Tibial nerve (tissue), 4 donors: ENCODE measurements around the gene ZFAND2A.

Experiments
- EP300 ChIP-seq, 2 donors: sonication (generic); formaldehyde crosslinking; IDR thresholded peaks; one replicate each; pipeline ENCODE4 v1.6.1; 2017; ENCODE audit warnings: antibody characterized with exemption in 2 of 2, mild to moderate bottlenecking in 1 of 2
- POLR2A ChIP-seq, 2 donors: fragments of 450-650 bp; IDR thresholded peaks; one replicate each; pipeline ENCODE4 v1.6.1; 2017; ENCODE audit warnings: antibody characterized with exemption in 2 of 2, mild to moderate bottlenecking in 2 of 2, moderate library complexity in 2 of 2
- TF ChIP-seq, protein P1 (sequence below), 5 experiments: fragments of 200-600 bp in 3 of 5; fragments of 450-650 bp in 2 of 5; sonication (generic) in 3 of 5; IDR thresholded peaks; one replicate each; pipeline ENCODE4 v1.5.1; 2016 to 2019; ENCODE audit warnings: antibody characterized with exemption in 5 of 5, mild to moderate bottlenecking in 3 of 5, moderate library complexity in 2 of 5

- TF ChIP-seq, protein P1, sequence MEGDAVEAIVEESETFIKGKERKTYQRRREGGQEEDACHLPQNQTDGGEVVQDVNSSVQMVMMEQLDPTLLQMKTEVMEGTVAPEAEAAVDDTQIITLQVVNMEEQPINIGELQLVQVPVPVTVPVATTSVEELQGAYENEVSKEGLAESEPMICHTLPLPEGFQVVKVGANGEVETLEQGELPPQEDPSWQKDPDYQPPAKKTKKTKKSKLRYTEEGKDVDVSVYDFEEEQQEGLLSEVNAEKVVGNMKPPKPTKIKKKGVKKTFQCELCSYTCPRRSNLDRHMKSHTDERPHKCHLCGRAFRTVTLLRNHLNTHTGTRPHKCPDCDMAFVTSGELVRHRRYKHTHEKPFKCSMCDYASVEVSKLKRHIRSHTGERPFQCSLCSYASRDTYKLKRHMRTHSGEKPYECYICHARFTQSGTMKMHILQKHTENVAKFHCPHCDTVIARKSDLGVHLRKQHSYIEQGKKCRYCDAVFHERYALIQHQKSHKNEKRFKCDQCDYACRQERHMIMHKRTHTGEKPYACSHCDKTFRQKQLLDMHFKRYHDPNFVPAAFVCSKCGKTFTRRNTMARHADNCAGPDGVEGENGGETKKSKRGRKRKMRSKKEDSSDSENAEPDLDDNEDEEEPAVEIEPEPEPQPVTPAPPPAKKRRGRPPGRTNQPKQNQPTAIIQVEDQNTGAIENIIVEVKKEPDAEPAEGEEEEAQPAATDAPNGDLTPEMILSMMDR (IDR thresholded peaks at IDR 0.05), result no peak
- TF ChIP-seq POLR2A (IDR thresholded peaks at IDR 0.05) (no peak), EP300 (IDR thresholded peaks at IDR 0.05) (no peak)
Measured at GRCh38 chr7:1111156-1111555, 48.8 kb downstream of the ZFAND2A start.
